AG04449 (cell line): ENCODE data around the gene GZMB.

ENCODE experiments used
- CTCF ChIA-PET: fragments of 350-600 bp; formaldehyde crosslinking; extraction: SDS; loops from one replicate; lab custom pipeline; 2021; ENCODE audit warnings: antibody characterized with exemption; lab: Yijun Ruan, JAX
- POLR2A ChIA-PET: fragments of 400-600, 350-600 bp; formaldehyde crosslinking; extraction: SDS; loops from one replicate; lab custom pipeline; 2020; ENCODE audit warnings: antibody characterized with exemption, inconsistent platforms; lab: Yijun Ruan, JAX
- DNase-seq: peaks from one replicate; pipeline ENCODE4 v3.0.0-alpha.2; 2010; ENCODE audit warnings: low read depth, low spot score
- H3K4me3 ChIP-seq: 2 replicates; pipeline ENCODE4 v1.5.1; 2011; ENCODE audit warnings: low read depth, mild to moderate bottlenecking, control low read depth, low read length
- CTCF ChIP-seq: IDR thresholded peaks from one replicate; pipeline ENCODE4 v1.5.1; 2011; ENCODE audit warnings: mild to moderate bottlenecking, moderate library complexity, low read length, control low read depth, inconsistent platforms; ENCODE audit not compliant: insufficient read depth; ENCODE audit errors: missing control alignments

GZMB gene

GRCh38 chr14:24674204-24674970 lies 40.4 kb upstream of the GZMB start:
- no peak for DNase-seq
- CTCF ChIA-PET = no interaction called here
- H3K4me3 ChIP-seq = no peak overlapping the region
- POLR2A ChIA-PET = no interaction called here
- TF ChIP-seq CTCF = no peak

DNA sequence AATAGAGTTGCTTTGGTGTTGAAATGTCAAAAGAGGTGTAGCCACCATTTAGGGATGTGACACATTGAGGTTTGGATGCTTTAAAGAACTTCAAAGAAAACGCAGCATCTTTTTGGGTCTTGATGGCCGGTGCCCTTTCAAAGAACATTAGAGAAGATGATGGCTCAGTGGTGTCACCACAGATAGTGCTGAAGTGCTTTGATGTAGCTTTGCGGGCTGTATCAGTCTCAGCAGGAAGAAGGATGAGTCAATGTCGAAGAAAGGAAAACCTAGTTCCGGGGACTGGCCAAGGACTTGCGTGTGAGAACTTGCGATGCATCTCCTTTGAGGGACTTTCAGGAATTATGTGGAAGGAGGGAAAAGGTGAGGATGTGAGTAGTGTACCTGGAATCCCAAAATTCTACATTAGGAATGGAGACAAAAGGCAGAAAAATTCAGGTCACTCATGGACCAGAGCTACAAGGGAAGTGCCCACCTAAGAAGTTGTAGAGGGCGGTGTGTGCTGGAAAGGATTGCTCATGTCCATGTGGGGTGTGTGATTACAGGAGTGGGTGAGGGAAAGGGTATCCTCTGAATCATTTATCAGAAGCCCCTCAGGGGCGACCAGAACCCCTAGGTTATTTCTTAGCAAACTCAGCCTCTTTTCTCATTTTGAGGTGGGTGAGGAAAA lies 39.7 kb upstream of the GZMB start:
- CTCF ChIA-PET = no interaction called here
- H3K4me3 ChIP-seq = no peak overlapping the region
- DNase-seq = no peak
- POLR2A ChIA-PET = no interaction called here
- TF ChIP-seq CTCF = no peak

- DNase-seq = no peak
- no peak overlapping the region for H3K4me3 ChIP-seq
- TF ChIP-seq CTCF = no peak
- POLR2A ChIA-PET = no interaction called here
- CTCF ChIA-PET = no interaction called here
Observed at GRCh38 chr14:24673059-24673458, 39.1 kb upstream of the GZMB start.

GRCh38 chr14:24670594-24670993 lies 36.6 kb upstream of the GZMB start:
- POLR2A ChIA-PET = no interaction called here

GRCh38 chr14:24669651-24670050 lies 35.7 kb upstream of the GZMB start:
- H3K4me3 ChIP-seq = no peak overlapping the region
- DNase-seq = no peak
- POLR2A ChIA-PET = no interaction called here
- CTCF ChIA-PET = no interaction called here
- no peak for TF ChIP-seq CTCF

More at GRCh38 chr14:24670594-24670993, 36.6 kb upstream of the GZMB start:
- CTCF ChIA-PET = no interaction called here
- H3K4me3 ChIP-seq = no peak overlapping the region
- no peak for TF ChIP-seq CTCF
- no peak for DNase-seq

DNA sequence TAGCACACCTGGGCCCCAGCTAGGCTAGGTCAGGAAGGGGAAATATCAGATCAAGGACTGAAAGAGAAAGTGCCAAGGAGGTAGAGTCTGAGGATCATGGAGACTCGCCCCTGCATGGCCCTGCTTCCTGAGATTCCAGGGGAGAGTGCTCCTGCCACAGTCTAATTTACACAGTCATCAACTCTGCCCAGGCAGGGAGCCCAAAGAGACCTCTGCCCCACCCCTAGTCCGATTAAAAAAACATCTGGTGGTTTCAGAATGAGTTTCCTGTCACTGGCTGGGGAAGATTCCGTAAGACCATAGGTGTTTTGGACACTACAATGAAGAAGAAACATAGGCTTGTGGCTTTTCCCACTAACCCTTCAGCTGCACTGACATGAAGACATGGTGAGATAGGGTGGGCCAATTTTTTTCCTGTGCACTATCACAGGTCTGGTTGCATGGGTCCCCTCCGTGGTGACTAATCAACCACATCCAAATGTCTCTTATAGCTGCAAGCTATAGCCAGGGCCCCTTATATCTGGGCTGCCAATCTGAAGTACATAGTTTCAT lies 31.5 kb upstream of the GZMB start:
- POLR2A ChIA-PET = no interaction called here
- CTCF ChIA-PET = no interaction called here
- no peak for DNase-seq
- no peak for TF ChIP-seq CTCF
- no peak overlapping the region for H3K4me3 ChIP-seq
